Stimulated activated CD4-positive, alpha-beta T cell treated with anti-CD3 and anti-CD28 coated beads, Interleukin-1b, Interleukin-23, amount 100 ng/mL, for 48 hours (primary cell): ENCODE measurements around the gene CXCL10.
A peak's percentile ranks its signal among the peaks of the same experiment; 100 is the strongest.
"Not testable (repeated sequence)": the region's sequence is repeated elsewhere in the genome, so short reads cannot be mapped to it uniquely, and the experiment has no call there.

Source experiments
- DNase-seq: peaks from one replicate; pipeline ENCODE4 v3.0.0-alpha.2; 2020

Gene CXCL10

GRCh38 chr4:76023389-76023788, at the start of gene CXCL10:
Gene CXCL10 (minus strand): TSS chr4:76023497. CDS start chr4:76023431, 66 bp downstream.
- no peak for DNase-seq

GRCh38 chr4:76072760-76073159, 49.5 kb upstream of the CXCL10 start:
- DNase-seq = no peak

DNA sequence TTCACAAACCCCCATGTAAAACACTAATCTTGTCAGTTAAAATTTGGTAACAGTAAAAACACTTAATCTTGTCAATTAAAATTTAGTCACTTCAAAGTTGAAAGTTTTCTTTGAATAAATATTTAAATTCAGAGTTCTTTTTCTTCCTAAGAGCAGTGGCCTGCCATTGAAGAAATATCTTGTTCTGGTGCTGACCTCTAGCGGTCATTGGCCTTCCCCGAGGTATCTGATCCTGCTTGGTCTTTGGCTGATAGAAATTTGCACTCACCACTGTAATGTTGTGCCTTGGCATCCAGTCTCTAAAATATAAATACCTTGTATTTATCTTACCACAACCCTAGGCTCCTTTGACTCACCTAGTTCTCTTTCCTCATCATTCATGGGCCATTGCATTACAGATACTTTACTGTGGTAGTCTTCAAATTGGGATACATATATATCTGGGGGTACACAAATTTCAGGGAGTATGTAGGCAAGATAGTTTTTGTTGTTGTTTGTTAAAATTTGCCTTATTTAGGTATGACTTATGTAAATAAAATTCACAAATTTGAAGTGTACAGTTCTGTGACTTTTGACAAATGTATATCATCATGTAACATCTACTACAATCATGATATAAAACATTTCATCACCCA, 44.5 kb upstream of the CXCL10 start:
- DNase-seq = peak; percentile 65

GRCh38 chr4:76066546-76066945, 43.2 kb upstream of the CXCL10 start:
- DNase-seq = no peak

- no peak for DNase-seq
Measured at GRCh38 chr4:76061982-76062381, 38.7 kb upstream of the CXCL10 start.

DNA sequence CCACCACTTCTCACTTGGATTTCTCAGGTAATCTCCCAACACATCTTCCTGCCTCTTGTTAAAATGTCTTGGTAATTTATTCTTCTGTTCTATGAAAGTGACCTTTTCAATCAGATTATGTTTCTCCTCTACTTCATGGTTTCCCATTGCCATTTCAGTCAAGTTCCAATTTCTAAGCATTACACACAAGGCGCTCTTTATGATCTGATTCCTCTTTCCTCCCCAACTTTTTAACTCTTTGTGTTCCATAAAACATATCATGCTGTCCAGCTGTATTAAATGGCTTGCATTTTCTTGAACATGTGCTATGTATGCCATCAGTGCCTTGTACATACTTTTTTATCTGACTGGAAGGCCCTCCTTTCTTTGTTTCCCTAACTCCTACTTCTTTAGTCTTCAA, 38.1 kb upstream of the CXCL10 start:
- DNase-seq = no peak

DNA sequence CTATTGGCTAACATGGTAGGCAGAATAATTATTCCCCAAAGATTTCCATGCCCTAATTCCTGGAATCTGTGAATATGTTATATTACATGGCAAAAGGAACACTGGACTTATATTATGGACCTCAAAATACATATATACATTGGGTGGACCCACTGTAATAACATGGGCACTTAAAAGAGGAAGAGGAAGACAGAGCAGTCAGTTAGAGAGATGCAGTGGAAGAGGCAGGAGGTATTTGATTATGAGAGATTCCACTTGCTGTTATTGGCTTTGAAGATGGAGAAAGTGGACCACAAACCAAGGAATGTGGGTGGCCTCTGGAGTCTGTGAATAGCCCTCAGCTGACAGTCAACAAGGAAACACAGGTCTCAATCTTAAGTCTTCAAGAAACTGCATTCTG, 37.2 kb upstream of the CXCL10 start:
- no peak for DNase-seq

GRCh38 chr4:76059750-76060149, 36.5 kb upstream of the CXCL10 start:
- DNase-seq = peak; percentile 5

GRCh38 chr4:76058888-76059426, 35.7 kb upstream of the CXCL10 start:
- no peak for DNase-seq

DNA sequence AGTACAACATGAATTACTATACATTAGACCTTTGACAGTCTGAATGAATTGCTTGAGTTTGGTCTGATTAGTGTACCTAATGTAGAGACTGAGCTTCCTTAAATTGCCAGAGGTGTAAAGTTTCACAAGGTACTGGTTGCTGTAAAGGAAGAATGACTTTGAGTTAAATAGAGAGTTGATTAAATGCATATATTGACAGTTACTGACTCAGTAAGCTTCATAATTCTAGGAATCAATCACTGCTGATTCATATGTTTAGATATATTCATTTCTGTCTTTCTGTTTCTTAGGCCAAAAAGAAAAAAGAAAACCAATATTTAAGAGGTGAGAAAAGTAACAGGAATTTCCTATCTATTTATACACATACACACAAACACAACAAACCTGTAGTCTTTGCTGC, 35.0 kb upstream of the CXCL10 start:
- no peak for DNase-seq

DNA sequence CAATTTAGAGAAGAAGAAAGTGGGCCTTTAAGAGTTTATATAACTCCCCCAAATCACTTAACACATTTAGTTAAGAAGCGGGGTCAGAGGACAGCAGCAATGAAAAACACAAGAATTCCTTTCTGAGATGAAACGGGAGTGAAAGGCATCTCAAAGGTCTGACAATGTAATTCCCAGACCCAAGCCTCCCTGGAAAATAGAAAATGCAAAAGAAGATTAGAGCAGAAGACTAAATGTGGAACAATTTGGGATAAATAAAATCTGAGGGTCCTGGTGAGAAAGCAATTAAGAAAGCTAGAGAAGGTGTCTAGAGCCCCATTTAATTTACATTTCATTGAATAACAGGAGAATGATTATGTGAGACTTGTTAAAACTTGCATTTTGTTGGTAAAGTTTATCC, 32.1 kb upstream of the CXCL10 start:
- no peak for DNase-seq

- DNase-seq = peak; percentile 50
Measured at GRCh38 chr4:76055016-76055415, 31.7 kb upstream of the CXCL10 start.

DNA sequence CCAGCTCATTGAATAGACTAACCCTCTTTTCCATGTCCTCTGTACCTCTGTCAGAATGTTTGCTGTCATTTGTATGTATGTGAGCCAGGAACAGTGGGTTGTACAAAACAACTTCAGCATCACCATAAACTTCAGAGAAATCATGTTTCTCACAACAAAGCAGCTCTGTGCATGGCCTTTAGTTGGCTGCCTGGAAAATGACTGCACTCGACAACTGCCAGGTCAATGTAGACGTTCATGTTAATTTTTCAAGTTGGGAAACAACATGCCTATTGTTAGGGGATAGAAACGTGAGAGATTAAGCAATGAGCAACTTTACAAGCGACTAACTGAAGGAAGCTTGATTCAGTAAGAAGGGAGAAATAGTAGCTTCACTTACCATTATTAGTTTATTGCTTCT, 30.4 kb upstream of the CXCL10 start:
- DNase-seq = no peak

DNA sequence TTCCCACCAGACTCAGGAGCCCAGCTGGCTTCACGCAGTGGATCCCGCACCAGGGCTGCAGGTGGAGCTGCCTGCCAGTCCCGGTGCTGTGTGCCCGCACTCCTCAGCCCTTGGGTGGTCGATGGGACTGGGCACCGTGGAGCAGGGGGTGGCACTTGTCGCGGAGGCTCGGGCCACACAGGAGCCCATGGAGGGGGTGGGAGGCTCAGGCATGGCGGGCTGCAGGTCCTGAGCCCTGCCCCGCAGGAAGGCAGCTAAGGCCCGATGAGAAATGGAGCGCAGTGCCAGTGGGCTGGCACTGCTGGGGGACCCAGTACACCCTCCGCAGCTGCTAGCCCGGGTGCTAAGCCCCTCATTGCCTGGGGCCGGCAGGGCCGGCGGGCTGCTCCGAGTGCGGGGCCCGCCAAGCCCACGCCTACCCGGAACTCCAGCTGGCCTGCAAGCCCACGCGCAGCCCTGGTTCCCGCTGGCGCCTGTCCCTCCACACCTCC, 27.3 kb upstream of the CXCL10 start:
- DNase-seq = not testable (repeated sequence)

- DNase-seq = not testable (repeated sequence)
Measured at GRCh38 chr4:76049860-76050416, 26.6 kb upstream of the CXCL10 start.

DNA sequence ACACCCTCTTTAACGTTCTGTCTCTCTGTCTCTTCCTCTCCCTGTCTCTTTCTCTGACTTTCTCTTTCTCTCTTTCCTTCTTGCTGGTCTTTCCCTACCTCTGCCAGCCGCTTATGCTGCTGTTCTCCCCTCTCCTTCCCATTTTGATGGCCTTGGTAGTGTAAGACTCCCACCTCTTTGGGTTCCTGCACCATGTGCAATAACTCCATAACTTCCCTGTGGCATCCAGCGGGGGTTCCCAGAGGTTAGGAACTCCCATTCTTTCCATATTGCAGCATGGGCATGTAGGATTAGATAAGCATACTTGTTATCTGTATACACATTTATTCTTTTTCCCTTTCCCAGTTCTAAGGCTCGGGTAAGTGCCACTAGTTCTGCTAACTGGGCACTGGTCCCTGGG, 21.4 kb upstream of the CXCL10 start:
- DNase-seq = not testable (repeated sequence)

- not testable (repeated sequence) for DNase-seq
Measured at GRCh38 chr4:76043306-76043705, 20.0 kb upstream of the CXCL10 start.

DNA sequence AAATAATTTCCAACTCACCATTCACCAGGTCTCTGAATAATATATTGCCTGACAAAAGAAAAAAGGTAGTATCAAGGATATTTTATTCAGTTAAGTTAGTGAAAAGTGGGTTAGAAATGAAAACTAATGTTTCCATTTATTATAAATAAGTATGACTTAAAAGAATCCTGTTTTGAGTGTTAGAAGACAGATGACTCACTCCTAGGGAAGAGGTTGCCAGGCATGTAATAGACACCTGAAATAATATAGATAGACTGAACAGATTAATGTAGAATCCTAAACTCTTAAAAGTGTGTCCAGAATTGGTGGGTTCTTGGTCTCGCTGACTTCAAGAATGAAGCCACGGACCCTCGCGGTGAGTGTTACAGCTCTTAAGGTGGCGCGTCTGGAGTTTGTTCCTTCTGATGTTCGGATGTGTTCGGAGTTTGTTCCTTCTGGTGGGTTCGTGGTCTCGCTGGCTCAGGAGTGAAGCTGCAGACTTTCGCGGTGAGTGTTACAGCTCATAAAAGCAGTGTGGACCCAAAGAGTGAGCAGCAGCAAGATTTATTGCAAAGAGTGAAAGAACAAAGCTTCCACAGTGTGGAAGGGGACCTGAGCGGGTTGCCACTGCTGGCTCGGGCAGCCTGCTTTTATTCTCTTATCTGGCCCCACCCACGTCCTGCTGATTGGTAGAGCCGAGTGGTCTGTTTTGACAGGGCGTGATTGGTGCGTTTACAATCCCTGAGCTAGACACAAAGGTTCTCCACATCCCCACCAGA, 19.1 kb upstream of the CXCL10 start:
- DNase-seq = not testable (repeated sequence)

- DNase-seq = no peak
Measured at GRCh38 chr4:76036855-76037254, 13.6 kb upstream of the CXCL10 start.

GRCh38 chr4:76035799-76036380, 12.6 kb upstream of the CXCL10 start, which contains the start of gene CXCL11:
Gene CXCL11 (minus strand): TSS chr4:76036070. CDS start chr4:76035987, 83 bp downstream.
- DNase-seq = no peak

DNA sequence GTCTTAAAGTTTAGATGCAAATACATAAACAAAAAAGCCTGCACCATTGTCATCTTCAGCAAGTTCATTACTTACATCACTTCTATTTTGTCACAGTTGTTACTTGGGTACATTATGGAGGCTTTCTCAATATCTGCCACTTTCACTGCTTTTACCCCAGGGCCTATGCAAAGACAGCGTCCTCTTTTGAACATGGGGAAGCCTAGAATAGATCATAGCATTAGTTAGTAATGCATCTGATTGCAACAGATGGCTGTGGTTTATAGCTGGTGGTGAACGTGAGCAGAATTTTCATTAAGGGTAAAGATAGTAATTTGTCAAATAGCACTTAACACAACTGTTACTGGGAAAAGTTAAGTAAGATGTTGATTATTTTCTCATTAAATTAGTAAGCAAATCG, 11.8 kb upstream of the CXCL10 start:
- DNase-seq = no peak

GRCh38 chr4:76029300-76029699, 6.0 kb upstream of the CXCL10 start:
- no peak for DNase-seq

DNA sequence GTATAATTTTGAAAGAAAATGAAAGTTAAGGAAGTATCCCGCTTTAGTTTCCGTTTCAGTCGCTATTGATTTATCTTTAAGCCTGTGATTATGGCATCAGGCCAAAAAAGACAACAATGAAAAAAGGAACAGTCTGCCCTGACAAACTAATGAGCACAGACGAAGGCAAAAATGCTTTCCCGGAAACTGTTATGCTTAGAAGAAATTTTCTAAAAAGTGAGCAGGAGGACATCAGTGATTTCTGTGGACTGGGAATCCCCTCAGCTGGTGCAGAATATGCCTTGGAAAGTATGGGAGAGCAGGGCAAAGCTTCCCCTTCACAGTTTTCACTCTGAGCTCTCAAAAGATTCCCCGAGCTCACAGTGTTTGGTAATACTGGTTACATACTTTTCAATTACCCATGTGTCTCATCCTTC, 5.1 kb upstream of the CXCL10 start:
- no peak for DNase-seq
